ENCODE data around the gene ZC3H6.
"Not testable (repeated sequence)": the region's sequence is repeated elsewhere in the genome, so short reads cannot be mapped to it uniquely, and the experiment has no call there.

ZC3H6 gene

DNA sequence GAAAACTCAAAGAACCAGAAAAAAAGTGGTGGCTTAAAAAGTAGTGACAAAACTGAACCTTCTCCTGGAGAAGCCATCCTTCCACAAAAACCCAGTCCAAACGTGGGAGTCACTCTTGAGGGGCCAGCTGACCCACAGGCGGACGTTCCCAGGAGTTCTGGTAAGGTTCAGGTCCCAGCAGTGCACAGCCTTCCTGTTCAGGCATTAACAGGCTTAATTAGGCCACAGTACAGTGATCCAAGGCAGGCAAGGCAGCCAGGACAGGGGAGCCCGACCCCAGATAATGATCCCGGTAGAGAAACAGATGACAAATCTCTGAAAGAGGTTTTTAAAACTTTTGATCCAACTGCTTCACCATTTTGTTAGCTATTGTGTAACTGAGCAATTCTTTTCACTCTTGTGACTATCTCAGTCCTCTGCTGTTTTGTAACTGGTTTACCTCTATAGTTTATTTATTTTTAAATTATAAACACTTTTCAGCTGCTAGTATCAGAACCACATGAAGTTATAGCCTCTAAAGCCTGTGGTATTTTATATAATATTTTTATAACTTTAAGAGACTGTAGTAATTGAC, 56.8 kb downstream of the ZC3H6 start:
- no peak for DNase-seq (ENCODE audit: low read depth in 2 of 2, low spot score in 1 of 2)

GRCh38 chr2:112335600-112335999, 60.2 kb downstream of the ZC3H6 start:
- DNase-seq (ENCODE audit: low read depth in 2 of 2, low spot score in 1 of 2): no peak

DNA sequence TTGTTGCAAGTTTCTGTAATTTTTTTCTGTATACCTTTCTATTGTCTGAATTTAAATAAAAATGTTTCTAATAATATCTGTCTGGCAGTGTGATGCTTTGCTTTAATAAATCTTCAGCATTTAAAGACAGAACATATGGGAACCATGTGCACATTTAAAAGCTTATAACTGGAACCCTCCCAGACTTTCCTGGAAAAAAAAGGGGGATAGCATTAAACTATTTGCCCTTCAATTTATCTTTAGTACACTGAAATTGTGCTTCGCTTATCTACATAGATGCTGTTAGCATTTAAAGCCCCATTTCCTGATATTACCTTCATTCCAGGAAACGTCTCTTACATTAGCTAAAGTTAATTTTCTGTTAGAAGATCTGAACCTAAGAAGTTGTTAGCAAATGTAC, 64.6 kb downstream of the ZC3H6 start:
- no peak for DNase-seq (ENCODE audit: low read depth in 2 of 2, low spot score in 1 of 2)

GRCh38 chr2:112340475-112341267, 65.3 kb downstream of the ZC3H6 start:
- DNase-seq (ENCODE audit: low read depth in 2 of 2, low spot score in 1 of 2): no peak

DNA sequence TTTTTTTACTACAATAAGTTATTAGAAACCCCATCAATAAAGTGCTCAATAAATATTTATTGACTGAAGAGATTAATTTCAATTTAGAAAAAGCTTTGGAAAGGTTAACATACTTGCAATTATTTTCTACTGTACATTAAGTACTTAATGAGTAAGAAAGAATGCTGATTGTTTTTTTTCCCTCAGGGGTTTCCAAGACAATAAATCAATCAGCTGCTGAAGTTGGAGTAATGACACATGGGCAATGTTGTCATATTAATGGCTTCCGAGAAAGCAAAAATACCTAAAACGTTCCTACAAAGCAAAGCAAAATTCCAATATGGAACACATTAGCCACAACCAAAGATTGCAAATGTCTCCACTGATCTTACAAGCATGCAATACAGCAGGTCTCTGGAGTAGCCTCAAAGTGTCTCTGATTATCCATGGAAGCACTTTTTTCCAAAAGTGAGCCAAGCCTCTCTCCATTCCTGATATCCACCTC, 66.7 kb downstream of the ZC3H6 start:
- DNase-seq (ENCODE audit: low read depth in 2 of 2, low spot score in 1 of 2): no peak

- no peak for DNase-seq (ENCODE audit: low read depth in 2 of 2, low spot score in 1 of 2)
Measured at GRCh38 chr2:112343827-112344585, 68.6 kb downstream of the ZC3H6 start.

DNA sequence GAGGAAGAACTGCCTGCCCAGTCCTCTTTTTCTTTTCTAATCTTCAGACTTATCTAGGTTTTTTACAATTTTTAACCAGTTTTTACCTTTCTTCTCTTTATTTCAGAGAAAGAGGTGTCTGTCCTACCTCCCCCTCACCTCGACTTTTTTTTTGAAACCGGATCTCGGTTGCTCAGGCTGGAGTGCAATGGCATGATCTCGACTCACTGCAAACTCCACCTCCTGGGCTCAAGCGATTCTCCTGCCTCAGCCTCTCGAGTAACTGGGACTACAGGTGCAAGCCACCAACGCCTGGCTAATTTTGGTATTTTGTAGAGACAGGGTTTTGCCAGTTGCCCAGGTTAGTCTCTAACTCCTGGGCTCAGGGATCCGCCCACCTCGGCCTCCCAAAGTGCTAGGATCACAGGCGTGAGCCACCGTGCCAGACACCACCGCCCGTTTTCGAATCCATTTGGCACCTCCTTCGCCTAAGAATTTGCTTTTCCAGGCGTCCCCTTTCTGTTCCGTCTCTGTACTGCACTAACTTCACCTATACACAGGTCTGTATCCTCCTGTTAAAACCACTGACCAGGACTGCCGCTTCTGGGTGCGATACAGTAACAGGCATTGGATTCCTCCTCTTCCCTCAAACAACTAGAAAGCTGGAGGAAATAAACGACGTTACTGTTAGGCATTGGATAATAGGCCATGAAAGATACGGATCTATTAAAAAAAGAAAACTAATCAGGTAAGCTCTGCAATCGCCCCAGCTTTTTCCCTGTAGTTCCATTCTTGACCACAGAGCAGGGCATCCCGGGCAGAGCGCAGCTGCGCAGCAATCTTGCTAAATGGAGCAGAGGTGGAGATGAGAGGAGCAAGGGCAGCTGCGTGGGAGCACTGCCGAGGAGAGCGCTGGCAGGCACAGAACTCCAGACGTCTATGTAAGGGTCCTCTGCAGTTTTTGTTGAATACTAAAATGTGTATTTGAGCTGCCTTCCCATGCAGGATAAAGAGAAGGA, 69.9 kb downstream of the ZC3H6 start:
- no peak for DNase-seq (ENCODE audit: low read depth in 2 of 2, low spot score in 1 of 2)

DNA sequence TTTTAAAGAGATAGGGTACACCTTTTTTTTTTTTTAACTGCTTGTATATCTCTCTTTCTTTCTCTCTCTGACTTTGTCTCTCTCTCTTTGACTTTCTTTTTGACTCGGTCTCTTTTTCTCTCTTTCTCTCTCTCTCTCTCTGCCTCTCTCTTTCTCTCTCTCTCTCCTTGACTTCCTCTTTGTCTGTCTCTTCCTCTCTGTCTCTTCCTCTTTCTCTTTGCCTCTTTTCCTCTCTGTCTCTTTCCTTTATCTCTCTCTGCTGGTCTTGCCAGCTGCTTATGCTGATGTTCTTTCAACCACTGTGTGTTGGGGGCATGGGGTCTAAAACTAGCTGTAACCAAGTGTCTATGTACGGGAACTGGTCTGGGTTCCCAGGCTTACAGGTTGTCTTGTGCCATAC, 76.9 kb downstream of the ZC3H6 start:
- DNase-seq (ENCODE audit: low read depth in 2 of 2, low spot score in 1 of 2): not testable (repeated sequence)

- DNase-seq (ENCODE audit: low read depth in 2 of 2, low spot score in 1 of 2): not testable (repeated sequence)
Measured at GRCh38 chr2:112352809-112353603, 77.6 kb downstream of the ZC3H6 start.

DNA sequence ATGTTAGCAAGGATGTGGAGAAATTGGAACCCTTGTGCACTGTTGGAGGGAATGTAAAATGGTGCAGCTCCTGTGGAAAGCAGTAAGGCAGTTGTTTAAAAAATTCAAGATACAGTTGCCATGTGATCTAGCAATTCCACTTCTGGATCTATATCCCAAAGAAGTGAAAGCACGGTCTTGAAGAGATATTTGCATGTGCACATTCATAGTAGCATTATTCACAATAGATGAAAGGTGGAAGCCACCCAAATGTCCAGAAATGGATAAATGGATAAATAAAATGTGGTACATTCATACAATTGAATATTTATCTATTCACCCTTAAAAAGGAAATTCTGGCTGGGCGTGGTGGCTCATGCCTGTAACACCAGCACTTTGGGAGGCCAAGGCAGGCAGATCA, 78.9 kb downstream of the ZC3H6 start:
- DNase-seq (ENCODE audit: low read depth in 2 of 2, low spot score in 1 of 2): not testable (repeated sequence)

DNA sequence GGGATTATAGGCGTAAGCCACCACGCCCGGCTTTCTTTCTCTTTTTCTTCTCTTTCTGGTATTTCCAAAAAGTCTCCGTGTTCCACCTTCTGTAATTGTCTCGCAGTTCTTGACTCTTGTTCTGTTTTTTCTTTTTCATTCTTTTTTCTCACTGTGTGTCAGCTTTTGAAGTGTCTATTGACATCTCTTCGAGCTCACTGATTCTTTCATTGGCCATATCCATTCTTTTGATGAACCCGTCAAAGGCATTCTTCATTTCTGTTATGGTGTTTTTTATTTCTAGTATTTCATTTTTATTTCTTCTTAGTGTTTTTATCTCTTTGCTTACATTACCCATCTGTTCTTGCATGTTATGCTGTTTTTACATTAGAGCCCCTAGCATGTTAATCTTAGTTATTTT, 84.7 kb downstream of the ZC3H6 start:
- DNase-seq (ENCODE audit: low read depth in 2 of 2, low spot score in 1 of 2): not testable (repeated sequence)

Measured in stimulated activated CD8-positive, alpha-beta memory T cell treated with anti-CD3 and anti-CD28 coated beads, Interleukin-4, amount 100 ng/mL, for 1 hour (primary cell).